BJ (cell line): ENCODE data around the gene GNG4. TPM values are rescaled to one million over a fixed set of nuclear protein-coding genes. Genes with fewer than 3 reads are reported as not detected.

Source experiments
- CTCF ChIA-PET: fragments of 350-600 bp; formaldehyde crosslinking; extraction: SDS; loops from one replicate; lab custom pipeline; 2021; ENCODE audit warnings: antibody characterized with exemption, inconsistent platforms; lab: Yijun Ruan, JAX
- POLR2A ChIA-PET: fragments of 300-600 bp; sonication (Branson Sonifier 250); formaldehyde crosslinking; extraction: SDS; loops from one replicate; lab custom pipeline; 2021; ENCODE audit warnings: antibody characterized with exemption; lab: Charles Lee
- DNase-seq: peaks from one replicate; pipeline ENCODE4 v3.0.0-alpha.2; 2011; ENCODE audit warnings: low read depth
- H3K27me3 ChIP-seq: 2 replicates; pipeline ENCODE4 v1.6.0; 2011; ENCODE audit warnings: low read length; ENCODE audit not compliant: control insufficient read depth, insufficient read depth
- H3K36me3 ChIP-seq: 2 replicates; pipeline ENCODE4 v1.5.1; 2011; ENCODE audit warnings: low read length; ENCODE audit not compliant: control insufficient read depth, insufficient read depth
- H3K4me3 ChIP-seq: 2 replicates; pipeline ENCODE4 v1.5.1; 2011; ENCODE audit warnings: low read depth, mild to moderate bottlenecking, control low read depth, low read length
- polyA plus RNA-seq: library from polyadenylated mRNA; depleted of rRNA; stranded (reverse); fragments of >200 nt; gene quantifications from 2 replicates; pipeline ENCODE4 v1.2.3, GENCODE V29; 2011
- TF ChIP-seq, protein P1 (sequence below): IDR thresholded peaks from 2 replicates; pipeline ENCODE4 v1.5.1; 2011; ENCODE audit warnings: low read depth, mild to moderate bottlenecking, control low read depth, inconsistent platforms, low read length, moderate library complexity; ENCODE audit not compliant: insufficient read depth

Gene GNG4
- polyA plus RNA-seq, 1 experiment: 0.09 TPM

DNA sequence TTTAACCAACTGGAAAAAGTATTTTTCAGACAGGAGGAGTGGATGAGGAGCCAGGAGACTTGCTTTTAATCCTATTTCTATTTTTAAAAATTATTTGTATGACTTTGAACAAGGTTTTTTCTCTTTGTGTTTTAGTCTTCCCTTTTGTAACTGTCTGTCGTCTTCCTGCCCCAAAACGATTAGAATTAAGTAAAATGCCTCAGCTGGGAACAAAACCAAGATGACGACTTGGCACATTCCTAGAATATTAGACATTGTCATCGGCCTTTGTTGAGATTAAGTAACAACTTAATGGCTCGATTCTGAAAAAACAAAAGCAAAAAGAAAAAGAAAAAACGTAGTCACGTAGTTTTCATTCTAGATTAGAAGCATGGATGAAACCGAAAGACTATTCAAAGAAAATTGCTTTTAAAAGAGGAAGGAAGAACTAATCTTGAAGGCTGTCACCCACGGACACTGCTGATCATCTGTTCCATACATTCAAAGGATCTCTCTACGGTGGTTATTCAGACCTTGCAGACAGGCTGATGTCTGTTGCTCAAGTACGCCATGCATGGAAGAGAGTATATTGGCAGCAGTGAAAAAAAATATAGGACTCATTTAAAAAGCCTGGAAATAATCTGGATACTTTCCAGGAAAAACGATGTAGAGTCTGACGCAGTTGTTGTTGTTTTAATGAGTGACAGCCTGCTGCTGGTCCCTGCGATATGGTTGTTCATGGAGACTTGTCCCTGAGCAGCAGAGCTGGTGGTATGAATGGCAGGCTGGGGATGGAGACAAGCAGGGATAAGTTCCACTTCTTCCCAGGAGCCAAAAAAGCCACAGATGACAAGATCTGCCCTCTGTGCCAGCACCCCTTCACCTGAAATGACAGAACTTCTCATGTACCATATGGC, 16.8 kb downstream of the GNG4 start:
- H3K4me3 ChIP-seq: peak overlapping the region; percentile 2; the same call in 1 of the 2 replicates
- CTCF ChIA-PET: interaction anchor here (3.8 kb wide), 1 partner anchor 34 kb away, joined by 14 read pairs; no protein-coding TSS in a partner anchor
- H3K27me3 ChIP-seq: no peaks in the 10 kb centered on the region
- TF ChIP-seq, protein P1, sequence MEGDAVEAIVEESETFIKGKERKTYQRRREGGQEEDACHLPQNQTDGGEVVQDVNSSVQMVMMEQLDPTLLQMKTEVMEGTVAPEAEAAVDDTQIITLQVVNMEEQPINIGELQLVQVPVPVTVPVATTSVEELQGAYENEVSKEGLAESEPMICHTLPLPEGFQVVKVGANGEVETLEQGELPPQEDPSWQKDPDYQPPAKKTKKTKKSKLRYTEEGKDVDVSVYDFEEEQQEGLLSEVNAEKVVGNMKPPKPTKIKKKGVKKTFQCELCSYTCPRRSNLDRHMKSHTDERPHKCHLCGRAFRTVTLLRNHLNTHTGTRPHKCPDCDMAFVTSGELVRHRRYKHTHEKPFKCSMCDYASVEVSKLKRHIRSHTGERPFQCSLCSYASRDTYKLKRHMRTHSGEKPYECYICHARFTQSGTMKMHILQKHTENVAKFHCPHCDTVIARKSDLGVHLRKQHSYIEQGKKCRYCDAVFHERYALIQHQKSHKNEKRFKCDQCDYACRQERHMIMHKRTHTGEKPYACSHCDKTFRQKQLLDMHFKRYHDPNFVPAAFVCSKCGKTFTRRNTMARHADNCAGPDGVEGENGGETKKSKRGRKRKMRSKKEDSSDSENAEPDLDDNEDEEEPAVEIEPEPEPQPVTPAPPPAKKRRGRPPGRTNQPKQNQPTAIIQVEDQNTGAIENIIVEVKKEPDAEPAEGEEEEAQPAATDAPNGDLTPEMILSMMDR: no peak
- POLR2A ChIA-PET: interaction anchor here (1.4 kb wide), 1 partner anchor 128 kb away, joined by 3 read pairs; the partner anchor contains the start of gene B3GALNT2
- DNase-seq: no peak
- no peaks in the 10 kb centered on the region for H3K36me3 ChIP-seq

DNA sequence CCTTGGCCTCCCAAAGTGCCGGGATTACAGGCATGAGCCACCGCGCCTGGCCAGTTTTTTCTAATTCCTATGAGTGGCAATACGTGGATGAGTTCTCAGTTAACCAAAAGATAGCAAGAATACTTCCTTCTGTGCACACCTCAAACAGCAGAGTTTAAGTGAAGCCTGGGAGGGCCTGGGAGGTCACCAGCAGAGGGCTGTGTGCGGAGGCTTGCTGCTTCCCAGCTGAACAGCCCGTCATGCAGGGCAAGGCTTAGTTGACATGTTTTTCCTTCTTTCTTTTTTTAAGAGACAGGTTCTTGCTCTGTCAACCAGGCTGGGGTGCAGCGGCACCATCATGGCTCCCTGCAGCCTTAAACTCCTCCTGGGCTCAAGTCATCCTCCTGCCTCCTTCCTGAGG, 17.8 kb downstream of the GNG4 start:
- Histone ChIP-seq H3K4me3 (no peak overlapping the region), H3K36me3 (no peaks in the 10 kb centered on the region), H3K27me3 (no peaks in the 10 kb centered on the region)
- TF ChIP-seq, protein P1: no peak
- ChIA-PET CTCF (interaction anchor here (3.8 kb wide), 1 partner anchor 33 kb away, joined by 14 read pairs; no protein-coding TSS in a partner anchor), POLR2A (no interaction called here)
- no peak for DNase-seq

DNA sequence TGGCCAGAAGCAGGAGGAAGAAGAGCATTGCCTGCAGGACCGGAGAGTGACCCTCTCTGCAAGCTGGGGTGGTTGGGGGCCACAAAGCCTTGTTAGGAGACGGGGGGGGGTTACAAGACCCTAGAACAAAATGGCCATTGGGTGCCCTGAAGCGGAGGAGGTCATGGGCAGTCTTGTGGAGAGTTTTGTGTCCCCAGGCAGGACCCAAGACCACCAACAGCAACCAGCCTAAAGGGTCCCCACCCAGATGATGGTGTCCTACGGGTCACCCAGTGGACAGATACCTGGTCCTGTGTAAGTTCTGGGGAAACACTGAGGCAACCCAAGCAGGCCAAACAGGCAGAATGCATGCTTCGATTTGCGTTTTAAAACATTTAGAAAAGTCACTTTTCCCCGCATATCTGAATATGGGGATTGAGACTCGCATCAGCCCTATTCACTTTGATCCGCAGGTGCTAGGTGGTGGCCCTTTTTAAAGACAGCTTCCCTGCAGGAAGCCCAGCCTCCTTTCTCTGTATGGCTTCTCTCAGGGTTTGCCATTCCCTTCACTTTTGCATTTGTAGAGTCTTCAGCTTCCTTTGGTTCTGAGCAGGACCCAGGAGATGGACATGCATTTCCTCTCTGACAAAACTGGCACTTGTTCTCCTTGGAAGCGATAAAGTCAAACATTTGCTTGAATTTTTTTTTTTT, 21.1 kb downstream of the GNG4 start:
- ChIA-PET CTCF (no interaction called here), POLR2A (no interaction called here)
- Histone ChIP-seq H3K36me3 (no peaks in the 10 kb centered on the region), H3K27me3 (no peaks in the 10 kb centered on the region; the same call in none of the 2 replicates), H3K4me3 (no peak overlapping the region)
- TF ChIP-seq, protein P1: no peak
- DNase-seq: no peak

DNA sequence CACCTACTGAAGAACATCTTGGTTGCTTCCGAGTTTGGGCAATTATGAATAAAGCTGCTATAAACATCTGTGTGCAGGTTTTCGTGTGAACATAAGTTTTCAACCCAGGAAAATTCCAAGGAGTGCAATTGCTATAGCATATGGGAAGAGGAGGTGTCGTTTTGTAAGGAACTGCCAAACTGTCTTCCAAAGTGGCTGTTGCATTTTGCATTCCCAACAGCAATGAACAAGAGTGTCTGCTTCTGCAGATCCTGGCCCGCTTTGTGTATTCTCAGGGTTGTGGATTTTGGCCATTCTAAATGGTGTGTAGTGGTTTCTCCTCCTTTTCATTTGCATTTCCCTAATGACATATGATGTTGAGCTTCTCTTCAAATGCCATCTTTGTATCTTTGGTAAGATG, 23.8 kb downstream of the GNG4 start:
- peaks cover 1% of the 10 kb centered on the region for H3K27me3 ChIP-seq
- no peak overlapping the region for H3K4me3 ChIP-seq
- no peaks in the 10 kb centered on the region for H3K36me3 ChIP-seq
- POLR2A ChIA-PET: no interaction called here
- DNase-seq: no peak
- CTCF ChIA-PET: interaction anchor here (0.9 kb wide), 1 partner anchor 24 kb away, joined by 3 read pairs; no protein-coding TSS in a partner anchor
- TF ChIP-seq, protein P1: no peak

DNA sequence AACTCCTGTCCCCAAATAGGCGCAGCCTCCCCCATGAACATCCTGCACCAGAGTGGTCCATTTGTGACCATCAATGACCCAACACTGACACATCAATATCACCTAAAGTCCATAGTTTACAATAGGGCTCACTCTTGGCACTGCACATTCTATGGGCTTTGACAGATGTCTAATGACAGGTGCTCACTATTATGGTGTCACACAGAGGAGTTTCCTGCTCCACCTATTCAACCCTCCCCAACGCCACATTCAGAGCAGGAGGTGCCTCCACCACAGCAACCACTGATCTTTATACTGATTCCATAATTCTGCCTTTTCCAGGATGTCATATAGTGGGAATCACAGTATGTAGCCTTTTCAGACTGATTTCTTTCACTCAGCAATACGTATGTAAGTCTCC, 24.2 kb downstream of the GNG4 start:
- POLR2A ChIA-PET: no interaction called here
- CTCF ChIA-PET: interaction anchor here (0.9 kb wide), 1 partner anchor 24 kb away, joined by 3 read pairs; no protein-coding TSS in a partner anchor
- Histone ChIP-seq H3K36me3 (no peaks in the 10 kb centered on the region), H3K27me3 (peaks cover 1% of the 10 kb centered on the region), H3K4me3 (no peak overlapping the region)
- TF ChIP-seq, protein P1: no peak
- DNase-seq: no peak
